IPS-NIHi7 (cell line): Measurements from ENCODE around the gene RASGRF1.

Experiments
- DNase-seq: peaks from one replicate; pipeline ENCODE4 v3.0.0; 2012; ENCODE audit warnings: mixed read lengths; ENCODE audit errors: extremely low spot score

Gene RASGRF1

GRCh38 chr15:78987556-78988360 is 102.8 kb downstream of the RASGRF1 start:
- no peak for DNase-seq

GRCh38 chr15:78985859-78986475 is 104.6 kb downstream of the RASGRF1 start:
- no peak for DNase-seq

- DNase-seq, result no peak
Measured at GRCh38 chr15:78984041-78984440, 106.5 kb downstream of the RASGRF1 start.

DNA sequence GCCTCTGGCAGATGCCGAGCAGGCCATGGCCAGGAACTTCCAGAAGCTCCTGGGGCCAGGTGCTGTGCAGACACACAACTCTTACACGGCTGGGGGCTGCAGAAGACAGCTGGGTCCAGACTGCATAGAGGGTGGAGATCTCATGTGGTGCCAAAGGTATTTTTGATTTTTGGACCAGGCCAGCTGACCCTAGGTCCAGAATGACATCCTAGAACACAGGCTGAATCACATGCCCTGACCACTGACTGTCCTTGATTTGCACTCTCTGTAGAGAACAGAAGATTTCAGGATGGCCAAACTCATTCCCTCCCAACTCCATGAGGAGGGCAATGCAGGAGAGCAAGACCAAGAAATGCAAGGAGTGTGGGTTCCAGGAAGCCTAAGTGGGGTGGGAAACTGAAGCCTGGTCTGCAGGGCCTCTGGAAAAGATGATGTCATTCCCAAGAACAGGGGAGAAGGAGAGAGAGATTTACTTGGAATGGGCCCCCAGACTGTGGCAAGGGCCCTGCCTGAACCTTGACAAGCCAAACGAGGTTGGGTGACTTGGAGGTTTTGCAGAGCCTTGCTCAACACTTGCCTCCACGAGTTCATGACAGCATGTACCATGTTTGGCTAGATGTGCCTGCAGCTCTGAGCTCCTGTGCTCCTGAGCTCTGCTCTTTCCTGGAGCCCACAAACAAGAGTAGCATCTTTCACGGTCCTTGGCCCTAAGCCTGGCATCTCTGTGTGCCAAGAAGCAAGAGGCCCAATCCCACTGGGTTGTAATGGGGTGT is 107.2 kb downstream of the RASGRF1 start:
- DNase-seq, result no peak

- DNase-seq, result no peak
Measured at GRCh38 chr15:78982736-78983135, 107.8 kb downstream of the RASGRF1 start.

- no peak for DNase-seq
Measured at GRCh38 chr15:78981532-78982313, 108.9 kb downstream of the RASGRF1 start.

- peak; percentile 88 for DNase-seq
Measured at GRCh38 chr15:78979456-78980320, 110.9 kb downstream of the RASGRF1 start.

DNA sequence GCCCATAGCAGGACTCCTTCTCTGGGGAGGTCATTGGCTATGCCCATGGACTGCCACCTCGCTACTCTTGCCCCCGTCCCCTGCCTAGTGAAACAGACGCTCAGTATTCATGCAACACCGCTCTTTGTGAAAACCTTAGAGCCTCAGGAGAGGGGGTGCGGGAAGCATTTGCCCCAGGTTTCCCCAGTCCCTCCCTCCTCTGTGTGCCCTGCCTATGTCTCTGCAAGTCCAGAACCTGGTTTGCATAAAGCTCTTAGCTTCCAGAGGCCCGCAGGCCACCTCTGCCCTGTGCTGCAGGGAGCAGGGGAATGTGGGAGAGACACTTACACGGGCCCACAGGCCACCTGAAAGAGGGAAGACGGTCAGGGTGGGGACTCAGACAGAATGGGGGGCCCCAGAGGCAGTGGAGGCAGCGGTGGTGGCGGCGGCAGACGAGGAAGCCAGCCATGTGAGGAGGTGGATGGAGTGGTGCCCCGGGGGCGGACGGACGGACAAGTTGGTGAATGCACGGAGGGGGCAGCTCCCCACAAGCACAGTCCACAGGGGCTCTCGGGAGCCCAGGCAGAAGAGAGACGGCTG is 111.9 kb downstream of the RASGRF1 start:
- no peak for DNase-seq

DNA sequence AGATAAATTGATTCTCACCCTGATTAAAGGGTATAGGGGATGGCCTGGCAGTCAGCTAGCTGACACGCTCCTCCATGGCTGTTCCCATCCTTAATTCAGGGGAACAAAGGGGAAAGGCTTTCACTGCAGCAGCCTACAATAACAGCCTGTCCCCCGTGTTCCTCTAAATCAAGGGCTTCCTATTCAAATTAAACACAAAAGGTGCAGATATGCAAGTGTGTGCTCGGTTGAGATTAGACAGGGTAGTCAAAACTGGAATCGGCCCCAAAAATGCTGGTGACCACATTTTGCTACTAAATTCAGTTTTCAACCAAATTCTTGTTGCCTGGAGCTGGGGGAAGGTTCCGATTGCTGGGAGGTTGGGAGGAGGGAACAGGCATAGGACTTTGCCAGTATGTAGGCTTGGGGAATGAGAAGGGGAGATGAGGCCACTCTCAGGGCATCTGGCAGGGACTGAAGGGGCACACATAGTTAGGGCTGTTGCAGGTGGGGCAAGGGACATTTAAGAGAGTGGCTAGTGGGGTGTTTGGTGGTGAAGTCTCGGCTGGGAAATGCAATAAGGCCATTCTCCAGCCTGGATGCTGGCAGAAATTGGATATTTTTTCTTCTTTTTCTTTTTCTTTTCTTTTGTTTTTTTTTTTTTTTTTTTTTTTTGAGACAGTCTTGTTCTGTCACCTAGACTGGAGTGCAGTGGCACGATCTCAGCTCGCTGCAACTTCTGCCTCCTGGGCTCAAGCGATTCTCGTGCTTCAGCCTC is 112.8 kb downstream of the RASGRF1 start:
- no peak for DNase-seq

- DNase-seq, result no peak
Measured at GRCh38 chr15:78977091-78977571, 113.4 kb downstream of the RASGRF1 start.

DNA sequence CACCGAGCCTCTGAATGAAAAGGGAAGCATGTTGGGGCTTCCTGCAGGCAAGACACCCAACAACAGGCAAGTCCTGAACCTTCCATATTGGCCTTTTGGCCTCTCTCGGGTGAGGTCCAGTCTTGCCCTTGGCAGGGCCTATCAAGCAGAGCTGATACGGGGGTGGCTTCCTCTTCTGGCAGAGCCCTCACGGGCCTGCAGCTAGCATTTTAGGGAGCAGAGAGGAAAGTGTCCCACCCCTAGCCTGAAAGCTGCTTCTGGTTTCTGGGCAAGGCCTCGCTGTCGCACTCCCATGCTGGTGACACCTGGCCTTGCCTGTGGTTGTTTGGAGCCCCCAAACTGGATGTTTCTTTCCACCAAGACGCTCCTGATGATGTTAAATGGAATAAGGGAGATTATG is 113.9 kb downstream of the RASGRF1 start:
- DNase-seq, result no peak

GRCh38 chr15:78974272-78974918 is 116.2 kb downstream of the RASGRF1 start:
- no peak for DNase-seq

DNA sequence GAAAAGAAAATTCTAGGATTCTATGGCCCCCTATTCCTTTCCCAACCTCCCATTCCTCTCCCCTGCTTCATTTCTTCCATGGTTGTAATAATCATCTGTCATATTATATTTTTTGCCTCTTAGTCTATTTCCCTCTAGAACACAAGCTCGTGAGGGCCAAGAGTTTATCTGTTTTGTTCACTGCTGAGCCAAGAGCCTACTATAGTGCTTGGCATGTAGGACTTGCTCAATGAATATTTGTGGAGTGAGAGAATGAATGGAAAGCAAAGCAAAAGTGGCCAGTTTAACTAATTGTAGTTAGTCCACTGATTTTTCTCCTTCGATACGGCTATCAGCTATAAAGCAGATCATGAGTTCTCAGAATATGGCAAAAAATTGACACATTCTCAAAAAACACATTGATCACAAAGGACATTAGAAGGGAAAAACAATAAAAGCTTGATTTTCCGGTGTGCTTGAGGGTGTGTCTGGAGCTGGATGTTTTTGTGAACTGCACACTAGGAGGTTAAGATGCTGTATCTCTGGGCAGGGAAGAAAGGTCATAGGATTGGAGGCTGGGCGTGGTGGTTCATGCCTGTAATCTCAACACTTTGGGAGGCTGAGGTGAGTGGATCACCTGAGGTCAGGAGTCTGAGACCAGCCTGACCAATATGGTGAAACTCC is 120.8 kb downstream of the RASGRF1 start:
- DNase-seq, result no peak

DNA sequence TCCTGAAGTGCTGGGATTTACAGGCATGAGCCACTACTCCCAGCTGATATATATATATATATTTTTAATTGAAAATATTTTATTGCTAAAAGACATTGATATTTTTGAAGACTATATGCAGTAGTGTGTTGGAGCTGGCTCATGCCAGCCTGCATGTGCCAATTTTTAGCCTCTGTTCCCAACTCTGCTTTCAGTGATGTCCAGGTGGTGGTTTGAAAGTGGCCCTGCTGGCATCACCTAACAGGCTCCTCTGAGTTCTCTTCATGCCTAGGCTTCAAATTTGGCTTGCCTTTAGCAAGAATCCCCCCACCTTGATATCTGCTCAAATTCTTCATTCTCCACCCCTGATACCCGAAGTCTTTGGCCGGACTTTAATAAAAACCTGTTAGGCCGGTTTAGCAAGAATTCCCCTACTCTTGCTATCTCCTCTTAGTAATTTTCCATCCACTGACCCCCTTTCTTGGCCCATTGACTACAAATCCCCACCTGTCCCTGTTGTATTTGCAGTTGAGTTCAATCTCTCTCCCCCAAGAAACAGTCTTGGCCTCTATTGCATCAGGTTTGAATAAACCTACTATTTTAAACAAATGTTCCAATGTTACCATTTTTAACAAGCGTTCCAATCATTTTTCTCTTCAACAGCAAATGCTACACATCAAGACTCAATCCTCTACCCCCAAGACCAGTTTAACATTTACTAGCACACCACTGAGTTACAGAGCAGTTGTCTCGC is 121.9 kb downstream of the RASGRF1 start:
- DNase-seq, result no peak

DNA sequence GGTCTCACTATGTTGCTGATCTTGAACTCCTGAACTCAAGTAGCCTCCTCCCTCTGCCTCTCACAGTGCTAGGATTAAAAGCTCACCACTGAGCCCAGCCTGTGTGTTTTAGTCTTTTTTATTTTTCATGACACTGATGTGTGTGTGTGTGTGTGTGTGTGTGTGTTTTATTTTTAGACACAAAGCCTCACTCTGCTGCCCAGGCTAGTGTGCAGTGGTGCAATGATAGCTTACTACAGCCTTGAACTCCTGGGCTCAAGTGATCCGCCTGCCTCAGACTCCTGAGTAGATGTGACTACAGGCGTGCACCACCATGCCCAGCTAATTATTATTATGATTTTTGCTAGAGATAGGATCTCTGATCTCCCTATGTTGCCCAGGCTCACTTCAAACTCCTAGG is 122.5 kb downstream of the RASGRF1 start:
- DNase-seq, result no peak

GRCh38 chr15:78960308-78960707 is 130.3 kb downstream of the RASGRF1 start:
- DNase-seq, result no peak

DNA sequence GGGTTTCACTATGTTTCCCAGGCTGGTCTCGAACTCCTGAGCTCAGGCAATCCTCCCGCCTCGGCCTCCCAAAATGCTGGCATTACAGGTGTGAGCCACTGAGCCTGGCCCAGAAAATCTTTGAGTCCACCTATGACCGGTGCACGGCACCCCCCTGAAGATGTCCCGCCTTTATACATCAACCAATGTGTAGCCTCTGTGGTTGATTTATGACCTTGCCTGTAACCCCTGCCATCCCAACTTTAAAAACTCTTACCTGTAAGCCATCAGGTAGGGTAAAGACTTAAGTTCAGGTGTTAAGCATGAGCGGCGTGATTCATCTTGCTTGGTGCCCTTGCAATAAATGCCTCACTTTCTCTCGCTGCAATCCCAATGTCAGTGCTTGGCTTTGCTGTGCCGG is 131.2 kb downstream of the RASGRF1 start:
- no peak for DNase-seq
